ENCODE data around the gene SLC26A3.
A peak's percentile ranks its signal among the peaks of the same experiment; 100 is the strongest.

The SLC26A3 gene

DNA sequence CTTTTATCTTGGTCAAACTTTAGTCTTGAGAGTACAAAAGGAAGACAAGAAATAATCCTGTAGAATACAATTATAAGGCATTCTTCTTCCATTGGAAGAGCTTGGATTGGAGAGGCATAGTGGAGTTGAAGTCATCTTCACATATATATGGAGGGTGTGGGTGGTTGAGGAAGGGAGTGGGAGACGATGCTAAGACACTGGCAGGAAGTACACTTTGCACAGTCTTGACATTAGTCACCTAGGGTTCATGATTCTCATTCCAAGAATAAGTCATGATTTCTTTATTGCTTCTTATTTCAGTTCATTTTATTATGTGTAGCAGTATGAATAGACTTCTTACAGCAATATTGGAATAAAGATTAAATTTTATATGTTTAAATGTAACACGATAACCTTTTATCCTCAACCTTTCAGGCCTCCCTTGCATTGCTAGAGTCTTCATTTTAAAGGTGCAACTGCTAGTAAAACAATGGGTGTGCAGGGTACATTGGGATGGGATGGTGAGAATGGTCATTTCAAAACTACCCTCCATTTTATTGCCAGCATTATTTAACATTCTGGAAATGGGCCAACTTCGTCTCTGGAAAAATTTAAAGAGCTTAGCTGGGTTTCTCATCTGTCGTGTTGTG lies 12.3 kb upstream of the SLC26A3 start:
- DNase-seq = peak; percentile 82

DNA sequence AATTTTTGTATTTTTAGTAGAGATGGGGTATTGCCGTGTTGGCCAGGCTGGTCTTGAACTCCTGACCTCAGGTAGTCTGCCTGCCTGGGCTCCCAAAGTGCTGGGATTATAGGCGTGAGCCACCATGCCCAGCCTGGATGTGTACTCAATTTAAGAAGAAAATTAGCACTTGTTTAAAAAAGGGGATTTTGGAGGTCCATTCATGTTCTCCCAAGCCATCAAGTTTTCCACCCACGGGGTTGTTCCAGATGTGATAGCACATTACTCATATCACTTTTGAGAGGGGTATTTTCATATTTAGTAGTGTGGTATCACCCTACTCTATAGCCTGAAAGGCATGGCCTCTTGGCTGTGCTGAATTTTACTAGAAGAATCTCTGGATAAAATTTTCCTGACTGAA lies 10.5 kb upstream of the SLC26A3 start:
- DNase-seq = peak; percentile 57

DNA sequence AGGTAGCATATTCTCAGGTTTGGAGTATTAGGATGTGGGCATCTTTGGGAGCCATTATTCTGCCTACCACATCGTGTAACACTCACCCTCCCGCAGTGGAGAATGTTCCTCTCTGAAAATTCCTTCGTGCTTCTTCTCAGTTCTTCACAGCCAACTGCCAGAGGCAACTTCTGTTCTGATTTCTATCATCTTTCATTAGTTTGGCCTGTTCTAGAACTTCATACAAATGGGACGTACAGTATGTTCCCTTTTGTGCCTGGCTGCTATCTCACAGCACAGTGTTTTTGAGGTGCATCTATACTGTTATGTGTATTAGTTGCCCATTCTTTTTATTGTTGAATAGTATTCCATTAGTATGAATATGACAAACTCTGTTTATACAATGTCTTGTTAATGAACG lies 8.9 kb upstream of the SLC26A3 start:
- DNase-seq = no peak

DNA sequence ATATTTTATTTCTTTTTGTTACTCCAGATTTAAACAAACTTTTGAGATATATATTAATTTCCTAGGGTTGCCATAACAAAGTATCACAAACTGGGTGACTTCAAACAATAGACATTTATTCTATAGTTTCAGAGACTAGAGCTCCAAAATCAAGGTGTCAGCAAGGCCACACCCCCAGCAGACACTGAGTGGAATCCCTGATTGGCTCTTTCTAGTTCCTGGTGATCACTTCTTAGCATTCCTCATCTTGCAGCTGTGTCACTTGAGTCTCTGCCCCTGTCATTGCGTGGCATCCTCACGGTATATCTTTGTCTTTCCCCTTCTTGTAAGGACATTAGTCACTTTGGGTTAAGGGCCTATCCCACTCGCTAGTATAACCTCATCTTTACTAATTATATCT lies 7.6 kb upstream of the SLC26A3 start:
- no peak for DNase-seq

DNA sequence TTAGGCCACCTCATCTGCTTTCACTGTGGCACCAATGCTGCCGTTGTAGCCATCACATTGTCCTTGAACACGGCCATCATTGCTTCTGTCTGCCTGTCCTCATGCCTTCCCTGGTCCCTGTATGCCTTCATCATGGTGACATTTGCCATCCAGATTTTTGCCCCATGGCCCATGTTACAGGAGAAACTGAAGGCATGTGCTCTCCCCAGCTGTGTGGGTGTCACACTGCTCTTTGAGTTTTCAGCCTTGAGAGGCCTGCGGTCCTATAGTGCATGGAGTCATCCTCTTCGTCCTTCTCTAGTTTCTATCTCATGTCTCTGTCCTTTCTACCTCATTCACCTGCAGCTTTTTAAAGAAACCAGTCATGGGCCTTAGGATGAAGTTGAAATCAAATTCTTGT lies 6.2 kb upstream of the SLC26A3 start:
- DNase-seq = no peak

DNA sequence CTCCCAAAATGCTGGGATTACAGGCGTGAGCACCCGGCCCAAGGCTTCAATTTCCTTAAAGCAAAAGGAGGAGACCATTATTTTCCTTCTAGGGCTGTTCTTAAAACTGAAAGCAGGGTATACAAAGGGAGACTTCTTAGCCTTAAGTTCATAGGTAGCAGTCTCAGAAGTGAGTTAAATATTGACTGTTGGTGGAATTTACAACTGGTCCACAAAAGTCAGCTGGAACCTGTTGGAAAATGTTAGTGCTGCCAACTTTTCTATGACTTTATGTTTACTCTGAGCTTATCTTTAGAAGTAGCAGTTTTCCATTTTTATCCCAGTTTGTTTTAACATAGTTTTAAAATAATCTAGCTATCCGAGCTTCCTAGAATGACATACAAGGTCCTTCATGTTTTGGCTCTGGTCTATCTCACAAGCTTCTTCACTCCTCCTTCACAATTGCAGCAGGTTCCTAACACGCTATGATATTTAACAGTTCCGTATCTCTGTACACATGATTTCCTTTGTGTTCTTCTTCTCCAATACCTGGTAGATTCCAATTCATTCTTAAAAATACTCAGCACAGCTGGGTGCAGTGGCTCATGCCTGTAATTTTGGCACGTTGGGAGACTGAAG lies 3.3 kb downstream of the SLC26A3 start:
- no peak for DNase-seq

DNA sequence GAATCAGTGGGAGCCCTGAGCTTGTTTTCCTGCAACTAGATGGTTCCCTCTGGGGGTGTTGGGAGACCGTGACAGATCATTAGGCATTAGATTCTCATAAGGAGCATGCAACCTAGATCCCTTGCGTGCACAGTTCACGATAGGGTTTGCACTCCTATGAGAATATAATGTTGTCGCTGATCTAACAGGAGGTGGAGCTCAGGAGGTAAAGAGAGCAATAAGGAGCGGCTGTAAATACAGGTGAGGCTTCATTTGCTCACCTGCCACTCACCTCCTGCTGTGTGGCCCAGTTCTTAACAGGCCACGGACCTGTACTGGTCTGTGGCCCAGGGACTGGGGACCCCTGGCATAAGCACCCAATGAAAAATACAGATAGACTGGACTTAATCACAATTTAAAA lies 10.7 kb downstream of the SLC26A3 start:
- DNase-seq = no peak

DNA sequence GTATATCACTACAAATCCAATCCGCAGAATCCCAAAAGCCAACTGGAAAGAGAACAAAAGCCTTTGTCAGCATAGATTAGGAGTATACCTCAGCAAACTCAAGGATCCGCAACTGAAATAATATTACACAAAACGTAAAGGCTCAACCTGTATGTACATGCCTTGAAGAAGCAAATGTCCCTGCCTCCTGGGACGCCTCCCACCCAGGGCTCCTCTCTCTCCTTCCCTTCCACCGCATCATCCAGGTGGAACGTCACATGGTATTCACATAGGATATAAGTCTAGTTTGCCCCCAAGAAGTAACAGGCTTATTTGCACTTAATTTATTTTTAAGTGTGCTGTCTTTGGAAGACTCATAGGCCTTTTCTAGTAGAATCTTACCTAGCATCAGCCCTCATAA lies 13.4 kb downstream of the SLC26A3 start:
- no peak for DNase-seq

DNA sequence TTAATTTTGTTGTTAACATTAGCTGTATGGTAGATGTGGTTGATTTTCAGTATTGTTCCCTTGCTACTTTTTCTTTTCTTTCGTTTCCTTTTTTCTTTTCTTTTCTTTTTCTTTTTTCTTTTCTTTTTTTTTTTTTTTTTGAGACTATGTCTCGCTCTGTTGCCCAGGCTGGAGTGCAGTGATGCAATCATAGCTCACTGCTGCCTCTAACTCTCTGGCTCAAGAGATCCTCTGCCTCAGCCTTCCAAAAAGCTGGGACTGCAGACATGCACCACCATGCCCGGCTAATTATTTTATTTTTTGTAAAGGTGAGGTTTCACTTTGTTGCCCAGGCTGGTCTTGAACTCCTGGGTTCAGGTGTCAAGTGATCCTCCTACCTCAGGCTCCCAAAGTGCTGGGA lies 14.4 kb downstream of the SLC26A3 start:
- no peak for DNase-seq

DNA sequence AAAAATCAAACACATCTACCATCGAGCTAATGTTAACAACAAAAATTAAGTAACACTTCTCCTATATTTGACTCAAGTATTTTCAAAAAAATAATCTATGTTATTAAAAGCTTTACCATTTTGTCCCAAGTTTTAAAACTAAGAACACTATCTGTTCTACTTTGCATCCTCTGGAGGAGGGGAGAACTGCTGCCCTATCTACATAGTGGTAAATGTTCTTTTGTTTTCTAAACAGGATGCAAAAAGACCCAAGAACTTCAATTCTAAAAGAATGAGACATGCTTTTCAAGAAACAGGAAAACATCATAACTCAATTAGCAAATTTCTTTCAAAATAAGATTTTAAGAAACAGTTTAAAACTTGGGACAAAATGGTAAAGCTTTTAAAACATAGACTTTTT lies 14.8 kb downstream of the SLC26A3 start:
- DNase-seq = no peak

DNA sequence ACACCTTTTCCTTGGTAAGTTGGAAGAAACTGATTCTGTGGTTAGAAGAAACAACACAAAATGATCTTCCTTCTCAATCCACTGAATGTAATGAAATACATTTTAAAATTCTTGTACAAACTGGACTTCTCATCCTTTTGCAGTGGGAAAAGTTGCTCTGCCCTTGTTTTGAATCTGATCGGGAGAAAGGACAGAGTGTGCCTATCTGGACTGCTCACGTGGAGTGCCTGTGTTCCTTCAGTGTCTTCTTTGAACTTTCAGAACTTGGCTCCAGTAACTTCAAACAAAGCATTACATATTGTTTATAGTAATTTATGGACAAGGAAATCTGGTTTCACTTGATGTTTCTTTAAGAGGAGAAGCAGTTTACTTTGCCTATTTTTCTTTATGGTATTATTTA lies 17.1 kb downstream of the SLC26A3 start:
- no peak for DNase-seq

DNA sequence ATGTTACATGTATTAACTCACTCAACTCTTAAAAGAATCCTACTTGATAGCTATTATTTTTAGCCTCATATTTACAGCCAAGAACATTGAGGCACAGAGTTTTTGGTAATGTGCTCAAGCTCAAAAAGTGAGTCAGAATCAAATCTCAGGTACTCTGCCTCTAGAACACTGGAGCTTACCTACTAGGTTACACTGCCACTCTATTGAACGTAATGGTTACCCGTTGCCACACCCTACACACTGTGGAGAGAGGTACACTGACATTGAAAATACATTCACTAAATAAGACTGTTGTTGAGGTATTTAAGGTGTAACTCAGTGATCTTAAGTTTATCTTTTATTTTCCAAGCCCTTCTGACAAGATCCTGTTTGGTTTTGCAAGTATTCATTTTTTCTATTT lies 17.9 kb downstream of the SLC26A3 start:
- no peak for DNase-seq

DNA sequence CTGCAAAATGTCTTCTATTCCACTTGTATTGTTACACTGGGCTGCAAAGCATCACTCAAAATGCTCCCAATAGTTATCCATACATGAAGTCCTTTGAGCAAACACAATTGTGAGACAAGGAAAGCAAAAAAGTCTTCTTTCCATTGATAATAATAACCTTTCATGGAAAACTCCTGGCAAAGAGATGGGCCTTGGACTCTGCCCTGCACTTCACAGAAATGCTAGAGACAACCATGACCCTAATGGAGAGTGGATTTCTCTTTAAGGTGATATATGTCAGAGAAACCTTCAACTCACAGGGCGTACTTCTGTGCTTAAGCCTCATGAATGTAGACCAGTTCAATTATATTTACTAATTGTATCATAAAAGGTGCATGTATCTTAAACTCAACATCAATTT lies 19.4 kb downstream of the SLC26A3 start:
- DNase-seq = no peak

DNA sequence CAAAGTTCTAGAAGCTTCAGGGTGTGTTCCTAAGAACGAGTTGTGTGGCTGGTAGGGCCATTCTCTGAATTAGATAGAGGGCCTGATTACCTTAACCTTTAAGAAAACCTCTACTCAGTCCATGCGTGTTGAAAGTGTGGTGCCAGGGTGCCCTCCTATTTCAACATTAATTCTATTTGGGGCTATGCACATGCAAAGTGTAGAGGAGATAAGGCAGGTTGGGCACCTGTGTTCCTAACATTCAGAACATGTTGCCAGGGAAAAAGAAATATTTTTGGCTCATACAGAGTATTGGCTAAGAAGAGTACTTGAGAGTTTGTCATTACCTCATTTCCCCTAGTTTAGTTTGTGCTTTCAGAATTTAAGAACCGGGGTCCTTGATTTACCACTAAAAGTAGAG lies 20.6 kb downstream of the SLC26A3 start:
- DNase-seq = no peak

DNA sequence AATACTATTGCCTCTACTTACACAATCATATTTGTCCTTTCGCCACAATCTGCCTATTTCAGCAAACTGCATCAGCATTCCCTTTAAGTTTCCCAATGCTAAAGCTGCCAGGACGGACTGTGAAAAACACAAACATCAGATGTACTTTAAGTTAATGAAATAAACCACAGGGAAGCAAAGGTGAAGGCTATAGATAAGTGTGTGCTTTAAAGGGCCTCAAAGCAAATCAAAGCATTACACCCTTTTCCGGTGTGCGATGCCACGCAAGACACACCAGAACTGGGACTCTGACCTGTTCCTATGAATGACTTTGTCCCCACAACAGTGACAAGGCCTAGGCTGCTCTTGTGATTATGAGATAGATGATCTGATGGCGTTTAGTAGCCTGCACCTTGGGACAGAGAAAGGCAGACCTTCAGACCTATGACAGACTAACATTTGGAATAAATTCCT lies 23.4 kb downstream of the SLC26A3 start:
- DNase-seq = no peak

DNA sequence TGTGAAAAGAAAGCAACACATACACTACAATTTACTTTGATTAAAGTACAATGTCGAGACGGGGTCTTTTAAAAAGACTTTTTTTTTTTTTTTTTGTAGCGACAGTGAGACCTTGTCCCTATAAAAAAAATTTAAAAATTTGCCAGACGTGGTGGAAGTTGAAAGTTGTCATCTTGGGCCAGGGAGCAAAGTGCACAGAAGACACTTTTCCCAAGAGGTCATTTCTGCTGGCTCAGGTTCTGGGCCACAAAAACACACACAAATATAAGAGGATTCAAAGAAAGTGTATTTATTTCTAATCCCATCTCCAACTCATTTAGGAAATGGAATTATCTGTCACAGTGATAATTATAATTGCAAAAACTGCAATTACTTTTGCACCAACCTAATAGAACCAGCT lies 24.7 kb downstream of the SLC26A3 start:
- no peak for DNase-seq

DNA sequence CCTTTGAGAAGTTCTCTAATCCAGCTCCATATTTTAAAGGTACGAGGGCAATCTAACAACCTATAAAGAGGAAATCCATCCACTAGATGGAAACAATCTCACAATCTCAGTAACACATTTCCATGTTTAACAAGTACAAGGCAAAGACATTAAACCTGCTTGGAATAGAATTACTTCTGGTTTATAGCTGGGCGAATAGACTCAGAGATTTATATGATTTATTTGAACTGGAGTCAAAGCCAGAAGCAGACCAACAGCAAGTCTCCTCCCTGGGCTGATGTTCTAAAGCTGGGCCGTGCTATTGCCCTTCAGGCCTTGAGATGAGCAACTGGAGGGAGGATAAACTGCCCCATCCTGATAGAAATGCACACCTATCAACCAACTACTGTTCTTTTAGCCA lies 25.3 kb downstream of the SLC26A3 start:
- no peak for DNase-seq

DNA sequence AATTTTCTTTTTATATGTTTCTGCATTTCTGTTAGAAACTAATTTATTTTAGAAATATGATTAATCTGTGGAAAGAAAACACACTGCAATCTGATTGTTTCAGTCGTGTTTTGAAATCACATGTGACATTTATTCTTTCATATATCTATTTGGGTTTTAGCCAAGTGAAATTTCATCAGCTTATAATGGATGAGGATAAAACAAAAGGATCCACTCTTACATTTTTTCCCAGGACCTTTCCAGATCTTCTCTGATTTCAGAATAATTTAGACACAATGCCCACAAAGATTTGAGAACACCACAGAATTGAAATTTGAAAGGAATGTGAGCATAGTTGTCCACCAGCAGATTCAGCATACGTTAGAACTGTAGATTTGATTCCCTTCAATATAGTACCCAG lies 30.0 kb downstream of the SLC26A3 start:
- no peak for DNase-seq

DNA sequence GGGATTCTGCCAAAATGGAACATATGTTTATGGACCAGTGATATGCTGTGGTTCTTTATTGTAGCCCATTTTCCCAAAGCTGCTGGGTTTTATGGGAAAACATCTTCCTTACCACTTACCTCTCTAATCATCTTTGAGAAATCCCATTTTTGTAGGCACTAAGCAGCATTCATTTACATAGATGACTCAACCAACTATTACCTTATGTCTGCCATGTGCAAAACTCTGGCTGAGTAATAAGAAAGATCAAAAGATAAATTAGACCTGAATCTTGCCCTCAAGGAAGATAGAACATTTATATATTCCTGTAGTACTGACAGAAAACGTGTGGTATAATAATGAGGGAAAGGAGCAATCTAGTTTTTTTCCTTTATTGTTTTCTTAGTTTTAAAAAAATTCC lies 34.8 kb downstream of the SLC26A3 start:
- DNase-seq = no peak

DNA sequence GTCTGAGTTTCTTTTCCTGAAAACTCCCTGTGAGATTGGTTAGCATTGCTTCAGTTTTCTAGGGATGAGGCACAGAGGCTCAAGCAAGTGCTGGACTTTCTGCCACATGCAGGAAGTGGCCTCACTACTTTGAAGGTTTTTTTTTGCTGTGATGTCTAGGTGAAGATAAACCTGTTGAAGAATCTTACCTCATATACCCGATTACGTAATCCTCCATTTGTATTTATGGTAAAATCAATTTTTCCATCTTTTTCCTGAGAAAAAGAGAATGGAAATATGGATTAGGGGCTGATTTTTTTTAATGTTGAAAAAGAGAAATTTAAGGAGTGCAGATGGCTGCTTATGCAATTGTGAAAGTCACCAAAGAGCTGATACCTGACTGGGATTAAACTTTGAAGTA lies 35.6 kb downstream of the SLC26A3 start:
- DNase-seq = no peak

DNA sequence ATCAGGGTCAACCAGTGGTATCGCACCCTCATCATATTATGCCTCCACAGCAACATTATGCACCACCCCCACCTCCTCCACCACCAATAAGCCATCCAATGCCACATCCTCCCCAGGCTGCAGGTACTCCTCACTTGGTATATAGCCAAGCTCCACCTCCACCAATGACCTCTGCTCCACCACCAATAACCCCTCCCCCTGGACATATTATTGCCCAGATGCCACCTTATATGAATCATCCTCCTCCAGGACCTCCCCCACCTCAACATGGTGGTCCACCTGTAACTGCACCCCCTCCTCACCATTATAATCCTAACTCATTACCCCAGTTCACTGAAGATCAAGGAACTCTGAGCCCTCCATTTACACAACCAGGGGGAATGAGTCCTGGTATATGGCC lies 44.4 kb downstream of the SLC26A3 start:
- no peak for DNase-seq

DNA sequence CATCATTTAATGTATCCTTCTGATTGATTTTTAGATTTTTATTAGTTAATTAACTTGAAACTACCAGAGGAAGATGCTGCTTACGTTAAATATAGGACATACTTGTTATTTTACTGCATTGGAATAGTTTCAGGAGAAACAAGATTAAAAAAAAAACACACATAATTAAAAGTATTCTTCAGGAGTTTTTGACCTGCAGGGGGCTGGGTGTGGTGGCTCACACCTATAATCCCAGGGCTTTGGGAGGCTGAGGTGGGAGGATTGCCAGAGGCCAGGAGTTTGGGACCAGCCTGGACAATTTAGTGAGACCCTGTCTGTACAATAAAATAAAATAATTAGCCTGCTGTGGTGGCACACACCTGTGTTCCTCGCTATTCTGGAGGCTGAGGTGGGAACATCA lies 48.4 kb downstream of the SLC26A3 start:
- no peak for DNase-seq

DNA sequence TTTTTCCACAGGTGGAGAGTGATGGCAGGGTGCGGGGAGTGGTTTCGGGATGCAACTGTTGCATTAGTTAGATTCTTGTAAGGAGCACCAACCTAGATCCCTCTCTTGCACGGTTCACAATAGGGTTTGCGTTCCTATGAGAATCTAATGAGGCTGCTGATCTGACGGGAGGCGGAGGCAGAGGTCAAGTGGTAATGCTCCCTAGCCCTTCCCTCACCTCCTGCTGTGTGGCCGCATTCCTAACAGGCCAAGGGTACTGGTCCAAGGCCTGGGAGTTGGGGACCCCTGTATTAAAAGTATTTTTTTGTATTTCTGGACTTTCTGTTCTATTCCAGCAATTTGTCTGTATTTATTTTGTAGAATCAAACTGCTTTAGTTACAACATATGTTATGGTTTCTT lies 51.9 kb downstream of the SLC26A3 start:
- no peak for DNase-seq

DNA sequence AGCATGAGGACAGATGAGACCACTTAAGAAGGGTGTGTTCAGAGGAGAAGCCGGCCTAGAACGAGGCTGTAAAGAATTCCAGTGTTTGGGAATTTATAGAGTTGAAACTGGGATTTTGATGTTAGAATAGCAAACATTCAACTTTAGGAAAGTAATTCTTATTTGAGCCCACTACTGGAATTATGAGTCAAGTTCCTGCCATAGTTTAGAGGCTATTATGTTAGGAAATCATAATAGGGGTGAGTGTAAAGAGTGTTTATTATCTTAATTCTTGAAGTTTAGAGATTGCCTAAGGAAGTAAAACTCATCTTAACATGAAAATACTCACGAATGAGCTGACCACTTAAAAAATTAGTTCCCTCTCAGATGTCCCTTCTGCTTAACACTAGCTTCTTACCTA lies 57.0 kb downstream of the SLC26A3 start:
- DNase-seq = no peak

DNA sequence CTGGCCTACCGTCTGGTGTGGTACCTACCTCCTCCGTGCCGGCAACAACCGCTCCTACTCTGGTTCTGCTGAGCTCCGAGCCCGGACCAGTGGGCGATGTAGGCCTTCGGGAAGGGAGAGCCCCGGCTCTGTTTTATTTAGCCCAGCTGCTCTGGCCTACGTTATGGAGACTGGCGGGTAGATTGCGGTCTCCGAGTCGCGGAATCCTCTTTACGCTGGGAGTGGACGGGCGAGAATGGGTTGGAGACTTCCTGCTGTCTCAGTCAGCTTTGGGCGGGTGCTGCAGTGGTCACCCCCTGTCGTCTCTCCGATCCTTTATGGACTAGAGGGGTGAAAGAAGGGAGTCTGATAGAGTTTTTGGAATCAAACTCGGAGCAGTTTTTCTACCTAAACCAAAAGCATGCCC lies 58.7 kb downstream of the SLC26A3 start:
- no peak for DNase-seq

Measured in activated CD4-positive, alpha-beta T cell treated with anti-CD3 and anti-CD28 coated beads, Interleukin-10, Interleukin-2, amounts not matched to agents 100 ng/mL and 50 ng/mL, durations not matched to agents 16 hours and 8 hours (primary cell).